Measurements from ENCODE around the gene AK8.

Gene AK8

GRCh38 chr9:132824951-132825350 lies 53.1 kb downstream of the AK8 start:
- no peak overlapping the region for H3K4me3 ChIP-seq (ENCODE audit: extremely low read depth, insufficient read depth, low read length, poor library complexity, severe bottlenecking)
- H3K36me3 ChIP-seq (ENCODE audit: control insufficient read depth, insufficient read depth, low read length), result no peaks in the 10 kb centered on the region
- no peaks in the 10 kb centered on the region for H3K9me3 ChIP-seq (ENCODE audit: control insufficient read depth, low read length)
- no peak overlapping the region for H3K27ac ChIP-seq (ENCODE audit: low read depth, low read length, severe bottlenecking)
- no peaks in the 10 kb centered on the region for H3K4me1 ChIP-seq (ENCODE audit: control insufficient read depth, insufficient read depth, low read length, poor library complexity, severe bottlenecking)
- 67% methylated on average over 1 of the region's 2 CpGs; no CpG with 5 or more reads in 1 of the 2 experiments for WGBS, 2 experiments (ENCODE audit: insufficient coverage in 2 of 2)

DNA sequence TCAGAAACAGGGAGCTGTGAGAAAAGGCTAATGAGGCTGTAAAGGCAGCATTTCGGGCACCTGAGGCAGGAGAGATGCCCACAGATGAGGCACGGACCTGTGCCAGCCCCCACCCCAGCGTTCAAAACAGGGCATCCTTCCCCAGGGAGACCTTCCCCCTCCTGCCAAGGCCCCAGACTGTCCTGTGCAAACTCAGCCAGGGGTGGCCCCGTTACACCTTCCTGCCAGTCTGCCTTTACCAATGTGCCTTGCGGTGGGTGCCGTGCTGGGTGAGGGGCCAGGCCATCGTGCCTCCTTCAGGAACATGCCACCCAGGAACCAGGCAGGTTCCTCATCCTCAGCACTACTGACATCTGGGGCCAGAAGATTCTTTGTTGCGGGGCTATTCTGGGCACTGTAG lies 53.9 kb downstream of the AK8 start:
- Histone ChIP-seq H3K9me3 (ENCODE audit: control insufficient read depth, low read length) (no peaks in the 10 kb centered on the region), H3K36me3 (ENCODE audit: control insufficient read depth, insufficient read depth, low read length) (no peaks in the 10 kb centered on the region), H3K27ac (ENCODE audit: low read depth, low read length, severe bottlenecking) (no peak overlapping the region), H3K4me3 (ENCODE audit: extremely low read depth, insufficient read depth, low read length, poor library complexity, severe bottlenecking) (no peak overlapping the region), H3K4me1 (ENCODE audit: control insufficient read depth, insufficient read depth, low read length, poor library complexity, severe bottlenecking) (no peaks in the 10 kb centered on the region)
- 85 to 94% methylated on average over 5 to 6 of the region's 8 CpGs for WGBS, 2 experiments (ENCODE audit: insufficient coverage in 2 of 2)

DNA sequence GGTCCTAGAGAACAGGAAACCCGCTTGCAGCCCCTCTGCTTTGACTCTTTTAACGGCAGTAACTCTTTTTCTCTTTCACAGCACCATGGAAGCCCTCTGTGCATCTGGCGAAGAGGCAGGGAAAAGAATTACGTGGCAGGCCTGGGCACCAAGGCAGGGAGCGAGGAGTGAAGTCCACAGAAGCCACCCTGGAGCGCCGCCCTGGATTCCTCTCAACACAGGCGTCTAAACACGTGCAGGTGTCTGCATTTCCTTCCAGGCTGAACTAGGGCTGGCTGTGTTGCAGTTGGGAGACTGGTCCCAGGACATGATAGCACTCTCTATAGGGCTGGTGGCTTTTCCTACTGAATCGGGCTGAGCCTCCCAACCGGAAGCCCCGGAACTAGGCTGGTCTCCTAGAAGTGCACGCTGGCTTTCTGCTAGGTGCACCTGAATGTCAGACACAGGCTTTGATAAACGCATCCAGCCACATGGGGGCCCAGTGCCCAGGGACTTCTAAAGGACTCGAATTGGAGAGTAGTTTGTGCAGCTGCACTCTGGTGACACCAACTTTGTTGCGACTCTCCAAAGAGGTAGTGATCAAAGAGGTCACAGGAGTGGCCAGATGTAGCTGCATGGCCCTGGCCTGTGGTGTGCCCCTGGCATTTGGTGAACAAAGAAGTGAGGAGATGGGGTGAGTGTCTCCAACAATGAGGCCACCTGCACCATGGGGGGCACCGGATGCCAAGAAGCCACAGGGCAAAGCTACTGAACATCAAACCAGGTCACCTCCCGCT lies 54.5 kb downstream of the AK8 start:
- Histone ChIP-seq H3K4me1 (ENCODE audit: control insufficient read depth, insufficient read depth, low read length, poor library complexity, severe bottlenecking) (no peaks in the 10 kb centered on the region), H3K36me3 (ENCODE audit: control insufficient read depth, insufficient read depth, low read length) (no peaks in the 10 kb centered on the region), H3K4me3 (ENCODE audit: extremely low read depth, insufficient read depth, low read length, poor library complexity, severe bottlenecking) (no peak overlapping the region), H3K27ac (ENCODE audit: low read depth, low read length, severe bottlenecking) (no peak overlapping the region), H3K9me3 (ENCODE audit: control insufficient read depth, low read length) (no peaks in the 10 kb centered on the region)
- 86 to 87% methylated on average over 16 to 18 of the region's 18 CpGs for WGBS, 2 experiments (ENCODE audit: insufficient coverage in 2 of 2)

GRCh38 chr9:132820169-132820944 lies 57.7 kb downstream of the AK8 start:
- Histone ChIP-seq H3K36me3 (ENCODE audit: control insufficient read depth, insufficient read depth, low read length) (no peaks in the 10 kb centered on the region), H3K9me3 (ENCODE audit: control insufficient read depth, low read length) (no peaks in the 10 kb centered on the region), H3K4me1 (ENCODE audit: control insufficient read depth, insufficient read depth, low read length, poor library complexity, severe bottlenecking) (no peaks in the 10 kb centered on the region), H3K4me3 (ENCODE audit: extremely low read depth, insufficient read depth, low read length, poor library complexity, severe bottlenecking) (no peak overlapping the region), H3K27ac (ENCODE audit: low read depth, low read length, severe bottlenecking) (no peak overlapping the region)
- 92 to 93% methylated on average over 5 to 6 of the region's 11 CpGs for WGBS, 2 experiments (ENCODE audit: insufficient coverage in 2 of 2)

- Histone ChIP-seq H3K36me3 (ENCODE audit: control insufficient read depth, insufficient read depth, low read length) (no peaks in the 10 kb centered on the region), H3K27ac (ENCODE audit: low read depth, low read length, severe bottlenecking) (no peak overlapping the region), H3K4me3 (ENCODE audit: extremely low read depth, insufficient read depth, low read length, poor library complexity, severe bottlenecking) (no peak overlapping the region), H3K4me1 (ENCODE audit: control insufficient read depth, insufficient read depth, low read length, poor library complexity, severe bottlenecking) (no peaks in the 10 kb centered on the region), H3K9me3 (ENCODE audit: control insufficient read depth, low read length) (no peaks in the 10 kb centered on the region)
- 80% methylated on average over 2 of the region's 4 CpGs; no CpG with 5 or more reads in 1 of the 2 experiments for WGBS, 2 experiments (ENCODE audit: insufficient coverage in 2 of 2)
Observed at GRCh38 chr9:132818588-132818987, 59.5 kb downstream of the AK8 start.

- 85 to 90% methylated on average over 14 of the region's 14 CpGs for WGBS, 2 experiments (ENCODE audit: insufficient coverage in 2 of 2)
- no peaks in the 10 kb centered on the region for H3K4me1 ChIP-seq (ENCODE audit: control insufficient read depth, insufficient read depth, low read length, poor library complexity, severe bottlenecking)
- H3K4me3 ChIP-seq (ENCODE audit: extremely low read depth, insufficient read depth, low read length, poor library complexity, severe bottlenecking), result no peak overlapping the region
- H3K27ac ChIP-seq (ENCODE audit: low read depth, low read length, severe bottlenecking), result no peak overlapping the region
- H3K36me3 ChIP-seq (ENCODE audit: control insufficient read depth, insufficient read depth, low read length), result no peaks in the 10 kb centered on the region
- no peaks in the 10 kb centered on the region for H3K9me3 ChIP-seq (ENCODE audit: control insufficient read depth, low read length)
Observed at GRCh38 chr9:132814937-132815336, 63.1 kb downstream of the AK8 start.

DNA sequence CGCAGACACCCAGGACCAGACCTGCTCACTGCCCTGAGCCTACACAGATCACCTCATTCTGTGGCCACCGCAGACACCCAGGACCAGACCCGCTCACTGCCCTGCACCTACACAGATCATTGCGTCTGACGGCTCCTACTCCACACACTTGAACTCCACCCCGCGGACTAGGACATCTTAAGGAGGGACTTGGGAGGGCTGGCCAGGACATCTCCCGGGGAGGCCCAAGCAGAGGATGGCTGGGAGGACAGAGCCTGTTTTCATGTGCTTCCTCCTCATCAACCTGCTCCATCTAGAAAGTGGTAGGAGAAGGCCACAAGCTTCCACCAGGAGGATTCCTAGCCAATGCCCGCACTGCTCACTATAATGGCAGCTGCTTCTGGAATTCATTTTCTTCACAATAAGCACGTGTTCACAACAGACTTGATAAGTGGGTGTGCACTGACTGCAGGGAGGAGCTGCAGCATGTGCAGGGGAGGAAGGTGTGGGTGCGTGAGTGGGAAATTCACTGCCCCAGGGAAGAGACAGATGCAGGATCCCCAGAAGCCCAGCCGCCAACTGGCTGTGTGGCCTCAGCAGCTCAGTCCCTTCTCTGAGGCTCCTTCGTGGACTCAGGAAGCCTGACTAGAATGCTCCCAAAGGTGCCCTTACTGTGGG lies 64.8 kb downstream of the AK8 start:
- no peaks in the 10 kb centered on the region for H3K9me3 ChIP-seq (ENCODE audit: control insufficient read depth, low read length)
- no peak overlapping the region for H3K4me3 ChIP-seq (ENCODE audit: extremely low read depth, insufficient read depth, low read length, poor library complexity, severe bottlenecking)
- no peaks in the 10 kb centered on the region for H3K4me1 ChIP-seq (ENCODE audit: control insufficient read depth, insufficient read depth, low read length, poor library complexity, severe bottlenecking)
- H3K36me3 ChIP-seq (ENCODE audit: control insufficient read depth, insufficient read depth, low read length), result no peaks in the 10 kb centered on the region
- H3K27ac ChIP-seq (ENCODE audit: low read depth, low read length, severe bottlenecking), result no peak overlapping the region
- WGBS, 2 experiments (ENCODE audit: insufficient coverage in 2 of 2), result 89 to 95% methylated on average over 7 to 9 of the region's 13 CpGs

- H3K36me3 ChIP-seq (ENCODE audit: control insufficient read depth, insufficient read depth, low read length), result no peaks in the 10 kb centered on the region
- no peaks in the 10 kb centered on the region for H3K9me3 ChIP-seq (ENCODE audit: control insufficient read depth, low read length)
- no peak overlapping the region for H3K27ac ChIP-seq (ENCODE audit: low read depth, low read length, severe bottlenecking)
- no peak overlapping the region for H3K4me3 ChIP-seq (ENCODE audit: extremely low read depth, insufficient read depth, low read length, poor library complexity, severe bottlenecking)
- WGBS, 2 experiments (ENCODE audit: insufficient coverage in 2 of 2), result 95 to 100% methylated on average over 1 to 5 of the region's 6 CpGs
- no peaks in the 10 kb centered on the region for H3K4me1 ChIP-seq (ENCODE audit: control insufficient read depth, insufficient read depth, low read length, poor library complexity, severe bottlenecking)
Observed at GRCh38 chr9:132811985-132812384, 66.1 kb downstream of the AK8 start.

GRCh38 chr9:132810314-132810713 lies 67.8 kb downstream of the AK8 start:
- 75 to 100% methylated on average over 1 to 2 of the region's 11 CpGs for WGBS, 2 experiments (ENCODE audit: insufficient coverage in 2 of 2)
- Histone ChIP-seq H3K36me3 (ENCODE audit: control insufficient read depth, insufficient read depth, low read length) (no peaks in the 10 kb centered on the region), H3K4me1 (ENCODE audit: control insufficient read depth, insufficient read depth, low read length, poor library complexity, severe bottlenecking) (no peaks in the 10 kb centered on the region), H3K9me3 (ENCODE audit: control insufficient read depth, low read length) (no peaks in the 10 kb centered on the region), H3K4me3 (ENCODE audit: extremely low read depth, insufficient read depth, low read length, poor library complexity, severe bottlenecking) (no peak overlapping the region), H3K27ac (ENCODE audit: low read depth, low read length, severe bottlenecking) (no peak overlapping the region)

DNA sequence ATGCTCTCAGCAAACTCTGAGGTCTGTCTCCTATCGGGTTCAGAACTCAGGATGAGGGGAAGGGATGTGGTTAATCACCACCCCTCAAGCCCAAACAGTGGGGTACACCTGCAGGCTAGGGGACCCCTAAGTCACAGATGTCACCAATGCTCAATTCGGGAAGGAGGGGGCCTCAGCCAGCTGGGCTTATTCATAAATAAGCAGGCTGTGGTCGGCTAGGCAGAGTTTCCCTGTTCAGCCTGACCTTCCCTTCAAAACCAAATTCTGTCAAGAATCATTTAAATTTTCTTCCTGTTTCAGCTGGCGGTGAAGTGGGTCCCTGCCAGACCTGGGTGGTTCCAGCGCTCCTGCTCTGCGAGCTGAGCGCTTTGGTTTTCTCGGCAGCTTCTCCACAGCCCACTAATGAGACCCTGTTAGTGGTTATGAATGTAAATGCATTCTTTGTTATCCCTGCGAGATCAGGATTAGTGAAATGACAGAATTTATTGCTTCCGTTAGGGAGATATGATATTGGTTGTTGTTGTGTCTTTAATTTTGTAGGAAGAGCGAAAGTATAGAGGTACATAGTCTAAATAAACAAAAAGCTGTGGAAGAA lies 68.3 kb downstream of the AK8 start:
- 84 to 85% methylated on average over 6 to 8 of the region's 11 CpGs for WGBS, 2 experiments (ENCODE audit: insufficient coverage in 2 of 2)

More for the DNA sequence above, 68.3 kb downstream of the AK8 start:
- H3K27ac ChIP-seq (ENCODE audit: low read depth, low read length, severe bottlenecking), result no peak overlapping the region
- no peaks in the 10 kb centered on the region for H3K9me3 ChIP-seq (ENCODE audit: control insufficient read depth, low read length)
- H3K4me1 ChIP-seq (ENCODE audit: control insufficient read depth, insufficient read depth, low read length, poor library complexity, severe bottlenecking), result no peaks in the 10 kb centered on the region
- no peak overlapping the region for H3K4me3 ChIP-seq (ENCODE audit: extremely low read depth, insufficient read depth, low read length, poor library complexity, severe bottlenecking)
- H3K36me3 ChIP-seq (ENCODE audit: control insufficient read depth, insufficient read depth, low read length), result no peaks in the 10 kb centered on the region
